ENCODE measurements around the gene GSG1.
"Not testable (repeated sequence)": the region's sequence is repeated elsewhere in the genome, so short reads cannot be mapped to it uniquely, and the experiment has no call there.

GSG1 gene

GRCh38 chr12:13088496-13088895 is 15.0 kb downstream of the GSG1 start:
- no peak for DNase-seq

GRCh38 chr12:13087766-13088165 is 15.7 kb downstream of the GSG1 start:
- no peak for DNase-seq

DNA sequence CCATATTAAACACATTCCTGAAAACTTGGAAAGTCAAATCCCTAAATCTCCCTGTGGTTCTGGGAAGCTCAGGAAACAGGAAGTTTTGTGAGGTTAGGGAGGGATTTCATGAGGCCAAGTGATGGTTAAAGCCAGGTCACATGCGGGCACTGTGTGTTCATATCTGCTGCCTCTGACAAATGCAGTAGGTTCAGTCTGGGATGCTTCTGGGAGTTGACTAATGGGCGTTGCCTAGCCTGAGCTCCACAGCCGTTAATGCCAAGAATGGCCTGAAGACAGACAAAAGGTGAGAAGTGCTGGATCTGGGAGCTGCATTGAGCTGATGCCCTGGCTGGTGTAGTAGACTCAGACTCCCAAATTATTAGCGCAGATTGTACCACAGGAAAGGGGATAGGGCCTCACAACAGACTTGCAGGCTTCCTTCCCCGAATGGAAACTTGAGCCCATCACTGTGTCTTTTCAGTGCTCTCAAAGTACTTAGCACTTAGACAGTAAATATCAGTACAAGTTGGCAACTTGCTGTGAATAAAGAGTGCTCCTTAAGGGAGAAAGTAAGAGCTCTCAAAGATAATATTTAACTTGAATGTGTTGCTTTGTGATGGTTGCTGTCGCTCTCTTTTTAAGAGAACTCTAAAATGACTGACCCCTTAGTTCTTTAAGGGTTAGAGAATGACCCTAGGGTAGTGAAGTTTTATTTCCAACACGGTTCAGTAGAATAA is 17.3 kb downstream of the GSG1 start:
- DNase-seq: no peak

GRCh38 chr12:13084898-13085640 is 18.4 kb downstream of the GSG1 start:
- DNase-seq: no peak

GRCh38 chr12:13083638-13084037 is 19.8 kb downstream of the GSG1 start:
- not testable (repeated sequence) for DNase-seq

GRCh38 chr12:13082861-13083260 is 20.6 kb downstream of the GSG1 start:
- DNase-seq: no peak

GRCh38 chr12:13080266-13080665 is 23.2 kb downstream of the GSG1 start:
- no peak for DNase-seq

- no peak for DNase-seq
Observed at GRCh38 chr12:13079440-13079906, 24.0 kb downstream of the GSG1 start.

DNA sequence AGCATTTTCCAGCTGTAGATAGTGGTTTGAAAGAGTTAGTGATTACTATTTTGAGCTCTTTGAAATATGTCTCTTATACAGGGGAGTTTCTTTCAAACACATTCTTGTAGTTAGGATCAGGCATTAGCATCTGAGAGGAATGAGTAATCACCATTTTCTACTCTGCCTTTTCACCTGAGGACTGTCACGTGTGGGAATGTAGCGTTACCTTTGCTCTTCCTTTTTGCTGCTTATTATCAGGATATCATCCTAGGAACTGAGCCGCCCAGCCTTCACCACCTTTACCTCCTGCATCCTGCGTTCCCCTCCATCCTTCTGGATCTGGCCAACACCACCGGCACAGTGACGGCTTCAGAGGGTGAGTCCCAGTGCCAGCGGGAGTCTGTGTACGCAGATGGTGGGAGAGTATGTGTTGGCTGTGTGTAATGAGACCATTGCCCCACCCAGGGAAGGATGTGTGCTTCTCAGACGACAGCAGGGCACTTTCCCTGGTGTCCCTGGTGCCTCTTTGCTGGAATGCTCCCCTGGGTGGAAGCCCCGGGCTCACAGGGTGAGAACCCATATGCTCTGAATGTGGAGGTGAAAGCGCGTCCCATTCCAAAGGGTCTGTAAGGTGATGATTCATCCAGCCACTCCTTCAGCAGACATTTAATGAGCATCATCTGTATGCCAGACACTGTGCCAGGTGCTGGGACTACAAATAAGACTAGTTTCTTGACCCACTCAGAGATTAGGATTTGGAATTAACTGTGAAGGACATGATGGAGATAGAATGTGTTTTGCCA is 27.5 kb downstream of the GSG1 start:
- no peak for DNase-seq

GRCh38 chr12:13075118-13075480 is 28.4 kb downstream of the GSG1 start:
- no peak for DNase-seq

- no peak for DNase-seq
Observed at GRCh38 chr12:13074396-13075117, 28.9 kb downstream of the GSG1 start.

- DNase-seq: no peak
Observed at GRCh38 chr12:13073173-13073572, 30.3 kb downstream of the GSG1 start.

GRCh38 chr12:13071305-13072280 is 31.9 kb downstream of the GSG1 start:
- DNase-seq: no peak

DNA sequence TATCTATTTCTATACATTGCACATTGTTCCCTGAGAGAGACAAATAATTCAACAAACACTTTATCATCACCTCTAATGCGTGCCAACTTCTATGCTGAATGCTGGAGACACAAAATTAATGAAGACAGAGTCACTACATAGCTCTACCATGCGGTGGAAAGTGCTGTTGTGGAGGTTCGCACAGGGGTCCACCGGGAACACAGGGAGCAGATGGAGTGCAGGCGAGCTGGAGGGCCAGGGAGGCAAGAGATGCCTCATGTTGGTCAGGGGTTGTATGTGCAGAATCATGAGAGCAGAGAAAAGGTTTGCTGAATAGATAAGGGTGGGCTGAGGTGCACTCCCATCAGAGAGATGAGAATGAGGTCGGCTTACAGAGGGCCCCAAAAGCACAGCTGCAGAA is 34.1 kb downstream of the GSG1 start:
- DNase-seq: no peak

DNA sequence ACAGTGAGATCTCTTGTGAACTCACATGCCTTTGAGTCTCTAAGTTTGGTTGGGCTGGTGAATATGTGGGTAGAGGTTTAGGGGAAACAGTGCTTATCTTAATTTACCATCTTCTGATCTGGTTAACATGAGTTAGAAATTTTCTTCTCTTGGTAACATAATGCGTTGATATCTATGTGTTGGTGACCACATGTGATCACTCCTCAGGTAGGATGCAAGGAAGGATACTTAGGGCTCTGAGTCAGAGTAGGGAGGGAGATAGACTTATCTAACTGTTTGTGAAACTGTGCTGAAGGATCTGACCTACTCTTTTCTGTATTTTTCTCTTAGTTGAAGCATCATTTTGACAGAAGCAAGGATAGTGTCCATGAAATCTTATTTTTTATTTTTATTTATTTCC is 36.1 kb downstream of the GSG1 start:
- DNase-seq: no peak

- DNase-seq: no peak
Observed at GRCh38 chr12:13066459-13066858, 37.0 kb downstream of the GSG1 start.

DNA sequence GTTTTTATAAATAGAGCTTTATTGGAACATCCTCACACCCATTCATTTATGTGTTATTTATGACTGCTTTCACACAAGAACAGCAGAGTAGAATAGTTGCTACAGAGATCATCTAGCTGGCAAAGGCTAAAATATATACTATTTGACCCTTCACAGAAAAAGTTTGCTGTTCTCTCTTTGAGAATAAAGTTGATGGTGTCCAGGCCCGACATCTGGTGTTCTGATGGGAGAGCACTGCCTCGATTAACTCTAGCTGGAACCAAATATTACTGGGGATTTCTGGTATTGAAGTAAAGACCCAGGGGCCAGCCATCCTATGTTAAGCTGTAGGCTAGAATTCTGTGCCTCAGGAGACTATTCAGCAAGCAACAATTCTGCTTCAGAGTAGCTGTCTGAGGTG is 37.5 kb downstream of the GSG1 start:
- no peak for DNase-seq

DNA sequence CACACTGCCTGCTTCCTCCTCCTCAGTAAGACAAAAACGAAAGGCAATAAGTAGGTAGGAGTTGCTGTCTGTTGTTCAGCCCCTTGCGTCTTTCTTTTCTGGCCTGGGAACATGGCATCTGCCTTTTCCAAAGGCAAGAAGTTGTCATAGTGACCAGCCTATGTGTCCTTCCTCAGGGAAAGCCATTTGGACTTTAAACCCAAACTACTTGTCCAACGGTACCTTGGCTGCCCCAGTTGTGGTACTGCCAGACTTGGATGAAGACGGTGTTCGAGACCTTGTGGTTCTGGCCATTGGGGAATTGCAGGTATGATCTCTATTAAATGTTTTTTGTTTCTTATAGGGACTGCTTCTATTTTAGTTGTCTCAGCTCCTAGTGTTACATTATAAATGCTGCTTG is 40.8 kb downstream of the GSG1 start:
- no peak for DNase-seq

DNA sequence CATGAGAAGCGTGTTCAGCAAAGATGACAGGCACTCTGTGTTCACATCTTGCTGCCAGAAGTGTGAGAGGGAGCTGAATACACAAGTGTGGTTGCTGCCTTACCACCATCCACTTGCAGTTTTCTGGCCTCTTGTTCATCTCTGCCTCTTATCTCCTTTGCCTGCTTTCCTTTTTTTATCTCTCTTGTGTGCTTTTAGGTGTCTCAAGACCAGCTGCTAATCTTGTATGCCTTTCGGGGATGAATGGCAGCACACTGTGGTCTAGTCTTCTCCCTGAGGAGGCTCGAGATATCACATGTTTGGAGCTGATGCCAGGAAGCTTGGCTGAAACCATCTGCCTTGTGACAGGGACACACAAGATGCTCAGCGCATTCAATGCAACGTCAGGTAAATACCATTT is 42.1 kb downstream of the GSG1 start:
- no peak for DNase-seq

DNA sequence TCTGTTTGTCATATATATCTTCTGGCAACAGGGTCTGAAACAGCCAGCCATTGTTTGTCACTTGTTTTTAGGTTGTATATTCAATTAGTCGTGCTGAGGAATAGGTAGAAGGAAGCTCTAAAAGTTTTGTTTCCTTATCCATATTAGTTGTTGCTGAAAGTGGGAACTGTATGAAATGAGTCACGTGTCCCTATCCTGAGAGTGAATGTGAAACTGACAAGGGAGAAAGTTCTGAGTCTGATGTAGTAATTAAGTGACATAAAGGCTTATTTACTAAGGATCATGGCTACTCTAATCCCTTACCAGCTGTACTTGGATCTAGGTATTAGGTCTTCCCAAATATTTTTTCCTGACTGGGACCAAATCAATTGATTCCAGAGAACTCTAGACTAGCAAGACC is 42.9 kb downstream of the GSG1 start:
- no peak for DNase-seq

GRCh38 chr12:13053617-13054016 is 49.9 kb downstream of the GSG1 start:
- DNase-seq: not testable (repeated sequence)

DNA sequence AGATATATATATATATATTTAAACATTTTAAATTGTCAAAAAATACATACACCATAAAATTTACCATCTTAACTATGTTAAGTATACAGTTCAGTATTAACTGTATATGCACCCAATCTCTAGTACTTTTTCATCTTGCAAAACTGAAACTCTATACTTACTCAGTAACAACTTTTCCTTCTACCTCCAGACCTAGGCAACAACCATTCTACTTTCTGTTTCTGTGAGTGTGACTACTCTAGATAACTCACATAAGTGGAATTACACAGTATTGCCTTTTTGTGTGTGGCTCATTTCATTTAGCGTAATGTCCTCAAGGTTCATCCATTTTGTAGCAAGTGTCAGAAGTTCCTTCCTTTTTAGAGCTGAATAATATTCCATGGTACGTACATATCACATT is 51.0 kb downstream of the GSG1 start:
- DNase-seq: no peak

Data from NCI-H1694 treated with DMSO at 0.1 percent for 48 hours (cell line).